Glutamatergic neuron (in vitro differentiated cells): ENCODE results near the gene EPB41L1. TPM values are rescaled to one million over a fixed set of nuclear protein-coding genes. Genes with fewer than 3 reads are reported as not detected.

Experiments
- DNase-seq: peaks from one replicate; pipeline ENCODE4 v3.0.0; 2022
- H3K27ac Mint-ChIP-seq: one replicate; pipeline ENCODE4 v1.8.0; 2020; ENCODE audit warnings: mild to moderate bottlenecking, mixed read lengths, inconsistent platforms; ENCODE audit not compliant: unreplicated experiment
- H3K27me3 Mint-ChIP-seq: one replicate; pipeline ENCODE4 v1.8.0; 2020; ENCODE audit warnings: mild to moderate bottlenecking, moderate library complexity, mixed read lengths, inconsistent platforms; ENCODE audit not compliant: unreplicated experiment
- H3K36me3 Mint-ChIP-seq: one replicate; pipeline ENCODE4 v1.8.0; 2020; ENCODE audit warnings: mild to moderate bottlenecking, mixed read lengths, inconsistent platforms; ENCODE audit not compliant: unreplicated experiment
- H3K4me1 Mint-ChIP-seq: one replicate; pipeline ENCODE4 v1.8.0; 2020; ENCODE audit warnings: mild to moderate bottlenecking, low read depth, mixed read lengths, inconsistent platforms; ENCODE audit not compliant: unreplicated experiment
- H3K4me3 Mint-ChIP-seq: one replicate; pipeline ENCODE4 v1.8.0; 2020; ENCODE audit warnings: mild to moderate bottlenecking, mixed read lengths, inconsistent platforms; ENCODE audit not compliant: unreplicated experiment
- H3K9me3 Mint-ChIP-seq: one replicate; pipeline ENCODE4 v1.8.0; 2020; ENCODE audit warnings: mild to moderate bottlenecking, moderate library complexity, mixed read lengths, inconsistent platforms; ENCODE audit not compliant: unreplicated experiment
- CTCF ChIP-seq: fragments of 200-600 bp; sonication (generic); IDR thresholded peaks from one replicate; pipeline ENCODE4 v1.5.0; 2021; ENCODE audit not compliant: partially characterized antibody, unreplicated experiment
- total RNA-seq: library from RNA; stranded (reverse); fragmentation: NEBNext Ultra II Directional; extraction: Animal tissue kit (Norgen Biotek cat#: 25700); gene quantifications from one replicate; pipeline ENCODE4 v1.2.1, GENCODE V29; 2021; ENCODE audit not compliant: unreplicated experiment

The EPB41L1 gene
- total RNA-seq, 1 donor from 2014 or later = 54.1 TPM

- peaks cover 7% of the 10 kb centered on the region for H3K4me1 Mint-ChIP-seq
- peaks cover 12% of the 10 kb centered on the region for H3K36me3 Mint-ChIP-seq
- peaks cover 5% of the 10 kb centered on the region for H3K27me3 Mint-ChIP-seq
- DNase-seq = no peak
- no peak overlapping the region for H3K27ac Mint-ChIP-seq
- H3K4me3 Mint-ChIP-seq = no peak overlapping the region
- H3K9me3 Mint-ChIP-seq = no peaks in the 10 kb centered on the region
- no peak for TF ChIP-seq CTCF
These were observed 42.7 kb downstream of the EPB41L1 start for GRCh38 chr20:36197271-36197670.

- H3K36me3 Mint-ChIP-seq = peaks cover 10% of the 10 kb centered on the region
- peak; percentile 91 for DNase-seq
- H3K27ac Mint-ChIP-seq = peak overlapping the region; percentile 77
- H3K27me3 Mint-ChIP-seq = peaks cover 5% of the 10 kb centered on the region
- peaks cover 7% of the 10 kb centered on the region for H3K4me1 Mint-ChIP-seq
- no peaks in the 10 kb centered on the region for H3K9me3 Mint-ChIP-seq
- TF ChIP-seq CTCF = peak; percentile 96
- peak overlapping the region; percentile 36 for H3K4me3 Mint-ChIP-seq
These were observed 45.1 kb downstream of the EPB41L1 start for GRCh38 chr20:36199345-36200257.

- DNase-seq = no peak
- TF ChIP-seq CTCF = no peak
- Mint-ChIP-seq H3K9me3 (no peaks in the 10 kb centered on the region), H3K4me3 (peak overlapping the region; percentile 61), H3K27ac (no peak overlapping the region), H3K27me3 (peaks cover 2% of the 10 kb centered on the region), H3K36me3 (peaks cover 5% of the 10 kb centered on the region), H3K4me1 (peaks cover 7% of the 10 kb centered on the region)
These were observed 45.9 kb downstream of the EPB41L1 start for GRCh38 chr20:36200451-36200850.

- H3K4me3 Mint-ChIP-seq = peak overlapping the region; percentile 61
- peaks cover 5% of the 10 kb centered on the region for H3K36me3 Mint-ChIP-seq
These were observed 46.7 kb downstream of the EPB41L1 start for GRCh38 chr20:36201198-36201597.

More at GRCh38 chr20:36201198-36201597, 46.7 kb downstream of the EPB41L1 start:
- no peak for DNase-seq
- Mint-ChIP-seq H3K27ac (no peak overlapping the region), H3K9me3 (peaks cover 2% of the 10 kb centered on the region), H3K4me1 (peaks cover 7% of the 10 kb centered on the region), H3K27me3 (peaks cover 5% of the 10 kb centered on the region)
- TF ChIP-seq CTCF = no peak
